CD4-positive, CD25-positive, alpha-beta regulatory T cell (primary cell): ENCODE data around the gene CNTNAP2. TPM values are rescaled to one million over a fixed set of nuclear protein-coding genes. Genes with fewer than 3 reads are reported as not detected.
"Not testable (repeated sequence)": the region's sequence is repeated elsewhere in the genome, so short reads cannot be mapped to it uniquely, and the experiment has no call there.

Experiments
- ATAC-seq, 2 donors: fragments of 150-1000 bp; cut with Tn5 transposase; one replicate each; pipeline ENCODE4 v1.10.0; 2021; ENCODE audit warnings: low read depth in 2 of 2, moderate number of reproducible peaks in 2 of 2, moderate library complexity in 1 of 2
- DNase-seq, 3 donors: peaks; one replicate each; pipeline versions ENCODE4 v3.0.0 to v3.0.0-alpha.2; 2012 to 2022; ENCODE audit warnings: mixed read lengths in 1 of 3
- H3K27ac ChIP-seq: one replicate; pipeline ENCODE4 v1.7.0; 2013; ENCODE audit warnings: mild to moderate bottlenecking, low read length; ENCODE audit not compliant: insufficient read depth, poor library complexity, severe bottlenecking
- H3K27me3 ChIP-seq: one replicate; pipeline ENCODE4 v1.7.0; 2013; ENCODE audit warnings: low read length; ENCODE audit not compliant: control insufficient read depth, insufficient read depth
- H3K36me3 ChIP-seq: one replicate; pipeline ENCODE4 v1.7.0; 2013; ENCODE audit warnings: mild to moderate bottlenecking, low read length, moderate library complexity; ENCODE audit not compliant: control insufficient read depth, insufficient read depth
- H3K4me1 ChIP-seq: 2 replicates; pipeline ENCODE4 v1.7.0; 2013; ENCODE audit warnings: mild to moderate bottlenecking, low read length; ENCODE audit not compliant: insufficient read depth, control insufficient read depth, poor library complexity, severe bottlenecking
- H3K4me3 ChIP-seq: one replicate; pipeline ENCODE4 v1.7.0; 2013; ENCODE audit warnings: low read depth, mild to moderate bottlenecking, low read length, moderate library complexity
- H3K9me3 ChIP-seq, 2 experiments: 1 replicate in 1 of 2; 2 replicates in 1 of 2; pipeline ENCODE4 v1.7.0; 2013; ENCODE audit warnings: low read length in 2 of 2, mild to moderate bottlenecking in 1 of 2, moderate library complexity in 1 of 2; ENCODE audit not compliant: control insufficient read depth in 2 of 2
- H3K27ac Mint-ChIP-seq, 3 donors: one replicate each; pipeline ENCODE4 v1.8.0; 2020 to 2022; ENCODE audit warnings: mild to moderate bottlenecking in 3 of 3, mixed read lengths in 3 of 3, moderate library complexity in 2 of 3
- H3K27me3 Mint-ChIP-seq: one replicate; pipeline ENCODE4 v1.8.0; 2022; ENCODE audit warnings: mild to moderate bottlenecking, mixed read lengths
- H3K36me3 Mint-ChIP-seq: one replicate; pipeline ENCODE4 v1.8.0; 2020; ENCODE audit warnings: mixed read lengths
- H3K4me1 Mint-ChIP-seq, 4 donors: one replicate each; pipeline ENCODE4 v1.8.0; 2020 to 2022; ENCODE audit warnings: mixed read lengths in 4 of 4, mild to moderate bottlenecking in 1 of 4
- H3K4me3 Mint-ChIP-seq, 4 donors: one replicate each; pipeline ENCODE4 v1.8.0; 2020 to 2022; ENCODE audit warnings: mild to moderate bottlenecking in 4 of 4, mixed read lengths in 4 of 4, moderate library complexity in 3 of 4
- H3K9me3 Mint-ChIP-seq, 7 donors: one replicate each; pipeline ENCODE4 v1.8.0; 2020 to 2022; ENCODE audit warnings: mixed read lengths in 7 of 7, mild to moderate bottlenecking in 3 of 7, moderate library complexity in 2 of 7
- polyA plus RNA-seq, 4 donors: library from polyadenylated mRNA; unstranded; fragments of 300-500 nt; fragmentation: Illumina TruSeq; gene quantifications; one replicate each; pipeline ENCODE4 v1.2.3, GENCODE V29; 2021
- total RNA-seq: library from RNA; stranded (reverse); gene quantifications from one replicate; pipeline ENCODE4 v1.2.3, GENCODE V29; 2022

CNTNAP2 gene
- total and polyA plus RNA-seq, 5 donors from 2014 or later = 0.02 to 0.15 TPM; not detected in 3

DNA sequence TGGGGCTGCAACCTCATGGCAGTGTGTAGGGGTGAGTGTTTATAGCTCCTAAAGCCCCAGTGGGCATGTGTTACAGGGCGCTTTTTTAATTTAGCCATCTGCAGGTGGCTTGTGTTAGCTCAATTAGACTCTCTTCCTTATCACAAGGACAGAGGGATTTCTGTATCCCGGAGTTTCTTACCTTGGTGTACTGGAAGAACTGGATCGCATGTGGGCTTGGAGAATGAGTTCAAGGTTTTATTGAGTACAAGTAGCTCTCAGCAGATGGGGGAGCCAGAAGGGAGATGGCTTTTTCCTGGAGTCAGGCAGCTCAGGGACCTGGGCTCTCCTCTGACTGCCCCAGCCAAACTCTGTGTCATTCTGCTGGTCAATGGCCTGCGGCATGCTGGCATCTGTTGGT, 2320.4 kb downstream of the CNTNAP2 start:
- Histone ChIP-seq H3K27me3 (no peaks in the 10 kb centered on the region), H3K9me3 (no peaks in the 10 kb centered on the region), H3K4me1 (no peaks in the 10 kb centered on the region), H3K4me3 (no peak overlapping the region), H3K36me3 (no peaks in the 10 kb centered on the region), H3K27ac (no peak overlapping the region)
- ATAC-seq (no peak), DNase-seq (no peak)
- no peaks in the 10 kb centered on the region for H3K9me3 Mint-ChIP-seq
- no peaks in the 10 kb centered on the region for H3K36me3 Mint-ChIP-seq
- no peaks in the 10 kb centered on the region for H3K4me1 Mint-ChIP-seq
- H3K4me3 Mint-ChIP-seq = no peak overlapping the region
- no peak overlapping the region for H3K27ac Mint-ChIP-seq
- H3K27me3 Mint-ChIP-seq = peaks cover 19% of the 10 kb centered on the region

DNA sequence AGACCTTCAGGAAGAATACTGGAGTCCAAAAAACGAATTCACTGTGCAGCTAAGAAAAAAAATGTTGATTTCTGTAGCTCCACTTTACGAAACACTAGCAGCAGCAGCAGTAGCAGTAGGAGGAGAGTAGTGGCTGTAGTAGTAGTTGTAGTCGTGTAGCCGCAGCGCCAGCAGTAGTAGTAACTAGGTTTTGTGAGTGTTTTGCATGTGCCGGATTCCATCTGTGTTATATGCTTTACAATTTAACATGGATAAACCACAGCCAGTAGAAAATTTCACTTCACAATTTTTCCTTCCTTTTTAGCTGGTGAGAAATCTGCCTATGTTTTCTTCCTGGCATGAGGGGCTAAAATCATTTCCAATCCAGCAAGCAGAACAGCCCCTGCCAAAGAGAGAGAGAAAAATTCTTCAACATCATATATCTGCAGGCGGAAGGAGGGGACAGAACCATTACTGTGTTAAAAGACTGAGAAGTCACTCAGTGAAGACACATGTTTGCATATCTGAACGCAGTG, 2325.6 kb downstream of the CNTNAP2 start:
- Histone ChIP-seq H3K27me3 (no peaks in the 10 kb centered on the region), H3K4me1 (no peaks in the 10 kb centered on the region), H3K9me3 (no peaks in the 10 kb centered on the region), H3K27ac (no peak overlapping the region), H3K36me3 (no peaks in the 10 kb centered on the region), H3K4me3 (no peak overlapping the region)
- Mint-ChIP-seq H3K36me3 (no peaks in the 10 kb centered on the region), H3K4me3 (no peak overlapping the region), H3K27me3 (peaks cover 6% of the 10 kb centered on the region), H3K27ac (no peak overlapping the region), H3K9me3 (peaks cover 0 to 4% (median 0%) of the 10 kb centered on the region in 7 donors), H3K4me1 (peaks cover 3 to 8% (median 4%) of the 10 kb centered on the region in 4 donors)
- ATAC-seq = no peak
- DNase-seq = no peak

- DNase-seq (no peak), ATAC-seq (no peak)
- Mint-ChIP-seq H3K9me3 (peaks cover 0 to 4% (median 0%) of the 10 kb centered on the region in 7 donors), H3K4me3 (no peak overlapping the region), H3K27me3 (peaks cover 6% of the 10 kb centered on the region), H3K36me3 (no peaks in the 10 kb centered on the region), H3K4me1 (peaks cover 3 to 14% (median 6%) of the 10 kb centered on the region in 4 donors), H3K27ac (no peak overlapping the region)
- Histone ChIP-seq H3K4me3 (no peak overlapping the region), H3K4me1 (no peaks in the 10 kb centered on the region), H3K27ac (no peak overlapping the region), H3K36me3 (no peaks in the 10 kb centered on the region), H3K27me3 (no peaks in the 10 kb centered on the region), H3K9me3 (no peaks in the 10 kb centered on the region)
These were observed 2326.3 kb downstream of the CNTNAP2 start for GRCh38 chr7:148442933-148443332.

DNA sequence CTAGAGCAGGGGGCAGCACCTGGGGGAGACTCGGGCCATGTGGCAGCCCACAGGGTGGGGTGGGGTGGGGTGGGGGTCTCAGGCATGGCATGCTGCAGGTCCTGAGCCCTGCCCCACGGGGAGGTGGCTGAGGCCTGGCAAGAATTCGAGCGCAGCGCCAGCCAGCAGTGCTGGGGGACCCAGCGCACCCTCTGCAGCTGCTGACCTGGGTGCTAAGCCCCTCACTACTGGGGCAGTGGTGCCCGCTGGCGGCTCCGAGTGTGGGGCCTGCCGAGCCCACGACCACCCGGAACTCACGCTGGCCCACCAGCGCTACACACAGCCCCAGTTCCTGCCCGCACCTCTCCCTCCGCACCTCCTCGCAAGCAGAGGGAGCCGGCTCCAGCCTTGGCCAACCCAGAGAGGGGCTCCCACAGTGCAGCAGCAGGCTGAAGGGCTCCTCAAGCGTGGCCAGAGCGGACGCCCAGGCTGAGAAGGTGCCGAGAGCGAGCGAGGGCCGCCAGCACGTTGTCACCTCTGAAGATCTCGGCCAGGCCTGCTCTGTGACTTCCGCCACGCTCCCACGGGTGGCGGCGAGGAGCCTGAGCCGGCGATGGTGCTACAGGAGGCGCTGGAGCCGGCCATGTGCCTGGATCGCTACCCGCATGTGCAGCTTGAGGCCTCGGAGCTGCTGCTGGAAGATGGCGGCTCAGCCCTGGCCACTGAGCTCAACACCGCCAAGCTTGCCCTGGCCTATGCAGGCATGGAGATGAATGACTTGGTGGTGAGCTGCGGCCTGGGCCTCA, 2328.9 kb downstream of the CNTNAP2 start:
- ATAC-seq (no peak), DNase-seq (no peak)
- Histone ChIP-seq H3K27ac (no peak overlapping the region), H3K4me3 (no peak overlapping the region), H3K4me1 (no peaks in the 10 kb centered on the region), H3K9me3 (no peaks in the 10 kb centered on the region), H3K27me3 (no peaks in the 10 kb centered on the region), H3K36me3 (no peaks in the 10 kb centered on the region)
- Mint-ChIP-seq H3K4me1 (peaks cover 3 to 19% (median 6%) of the 10 kb centered on the region in 4 donors), H3K27me3 (no peaks in the 10 kb centered on the region), H3K9me3 (peaks cover 0 to 7% (median 0%) of the 10 kb centered on the region in 7 donors), H3K4me3 (no peak overlapping the region), H3K27ac (no peak overlapping the region), H3K36me3 (no peaks in the 10 kb centered on the region)

DNA sequence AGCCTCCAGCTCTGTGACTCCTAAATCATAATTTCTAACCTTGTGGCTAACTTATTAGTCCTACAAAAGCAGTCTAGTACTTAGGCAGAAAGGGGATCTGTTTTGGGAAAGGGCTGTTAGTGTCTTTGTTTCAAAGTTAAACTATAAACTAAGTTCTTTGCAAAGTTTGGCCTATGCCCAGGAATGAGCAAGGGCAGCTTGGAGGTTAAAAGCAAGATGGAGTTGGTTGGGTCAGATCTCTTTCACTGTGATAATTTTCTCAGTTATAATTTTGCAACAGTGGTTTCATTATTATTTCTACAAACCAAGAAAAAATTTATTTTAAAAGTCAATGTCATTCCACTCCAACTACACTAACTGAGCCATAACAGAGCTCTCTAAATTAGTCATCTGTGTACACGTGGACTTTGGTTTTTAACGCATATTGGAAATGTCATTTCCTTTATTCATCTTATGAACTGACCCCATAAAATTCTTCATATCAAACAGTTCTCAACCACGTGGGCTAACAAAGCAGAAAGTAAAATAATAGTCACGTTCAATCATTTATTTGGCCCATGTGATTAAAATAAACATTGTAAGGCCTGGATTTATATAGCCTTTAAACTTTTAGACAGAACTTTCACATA, 2330.7 kb downstream of the CNTNAP2 start:
- H3K4me1 Mint-ChIP-seq = peaks cover 5 to 23% (median 8%) of the 10 kb centered on the region in 4 donors

GRCh38 chr7:148451526-148451925, 2334.9 kb downstream of the CNTNAP2 start:
- H3K4me1 ChIP-seq, H3K9me3 ChIP-seq, H3K4me3 Mint-ChIP-seq, H3K9me3 Mint-ChIP-seq, H3K36me3 Mint-ChIP-seq, H3K27me3 ChIP-seq, ATAC-seq, H3K36me3 ChIP-seq, H3K27me3 Mint-ChIP-seq, H3K27ac ChIP-seq, H3K4me3 ChIP-seq, H3K27ac Mint-ChIP-seq: not testable (repeated sequence)
- peak in 1 of 3 donors; percentile 12 for DNase-seq
- H3K4me1 Mint-ChIP-seq = peaks cover 3 to 23% (median 9%) of the 10 kb centered on the region in 4 donors

More for the DNA sequence above, 2330.7 kb downstream of the CNTNAP2 start:
- H3K4me3 ChIP-seq = no peak overlapping the region
- H3K4me1 ChIP-seq = no peaks in the 10 kb centered on the region
- no peaks in the 10 kb centered on the region for H3K27me3 ChIP-seq
- Mint-ChIP-seq H3K4me3 (no peak overlapping the region), H3K9me3 (peaks cover 0 to 9% (median 0%) of the 10 kb centered on the region in 7 donors), H3K36me3 (no peaks in the 10 kb centered on the region), H3K27me3 (no peaks in the 10 kb centered on the region), H3K27ac (no peak overlapping the region)
- no peak overlapping the region for H3K27ac ChIP-seq
- H3K36me3 ChIP-seq = no peaks in the 10 kb centered on the region
- peak in 1 of 3 donors; percentile 10 for DNase-seq
- ATAC-seq = no peak
- H3K9me3 ChIP-seq = no peaks in the 10 kb centered on the region

- Mint-ChIP-seq H3K4me1 (peaks cover 0 to 4% (median 2%) of the 10 kb centered on the region in 4 donors), H3K9me3 (peaks cover 0 to 5% (median 0%) of the 10 kb centered on the region in 7 donors), H3K36me3 (no peaks in the 10 kb centered on the region), H3K27ac (no peak overlapping the region), H3K4me3 (no peak overlapping the region), H3K27me3 (peaks cover 5% of the 10 kb centered on the region)
- Histone ChIP-seq H3K4me1 (no peaks in the 10 kb centered on the region), H3K36me3 (no peaks in the 10 kb centered on the region), H3K4me3 (no peak overlapping the region), H3K27me3 (no peaks in the 10 kb centered on the region), H3K27ac (no peak overlapping the region), H3K9me3 (no peaks in the 10 kb centered on the region)
- ATAC-seq (no peak), DNase-seq (no peak)
These were observed 2339.8 kb downstream of the CNTNAP2 start for GRCh38 chr7:148456351-148456750.
